IMR-90 (cell line): Measurements from ENCODE around the gene ATP5PO. TPM values are rescaled to one million over a fixed set of nuclear protein-coding genes. Genes with fewer than 3 reads are reported as not detected.

ENCODE experiments used
- ATAC-seq: fragments of 200-7000 bp; cut with Tn5 transposase; 2 replicates; pipeline ENCODE4 v1.9.1; 2020; ENCODE audit warnings: low read depth, mild to moderate bottlenecking, moderate library complexity
- BruUV-seq: library from RNA; stranded (reverse); fragments of 400-500 nt; replicated peaks from 2 replicates; lab custom pipeline; 2021; lab: Mats Ljungman, UMichigan
- CTCF ChIA-PET: fragments of 300-600 bp; formaldehyde crosslinking; extraction: SDS; loops from one replicate; lab custom pipeline; 2021; ENCODE audit warnings: antibody characterized with exemption; lab: Yijun Ruan, JAX
- POLR2A ChIA-PET: fragments of 300-600 bp; sonication (Branson Sonifier 250); formaldehyde crosslinking; loops from one replicate; lab custom pipeline; 2022; ENCODE audit warnings: antibody characterized with exemption; ENCODE audit not compliant: unreplicated experiment; lab: Charles Lee
- DNase-seq: peaks from one replicate; pipeline ENCODE4 v3.0.0; 2013
- H2AFZ ChIP-seq: replicated peaks from 2 replicates; pipeline ENCODE3; 2013; ENCODE audit warnings: low read length, mild to moderate bottlenecking; ENCODE audit not compliant: poor library complexity
- H2AK5ac ChIP-seq: 2 replicates; pipeline ENCODE4 v1.6.1; 2013; ENCODE audit warnings: low read depth, low read length, inconsistent platforms
- H2AK9ac ChIP-seq: replicated peaks from 2 replicates; pipeline ENCODE3; 2013; ENCODE audit warnings: mild to moderate bottlenecking, low read depth, low read length, moderate library complexity; ENCODE audit not compliant: poor library complexity
- H2BK120ac ChIP-seq: 2 replicates; pipeline ENCODE4 v1.6.1; 2013; ENCODE audit warnings: low read depth, low read length, inconsistent platforms
- H2BK15ac ChIP-seq: 3 replicates; pipeline ENCODE4 v1.6.1; 2013; ENCODE audit warnings: low read depth, low read length, inconsistent platforms
- H2BK20ac ChIP-seq: 2 replicates; pipeline ENCODE4 v1.6.1; 2013; ENCODE audit warnings: low read depth, mild to moderate bottlenecking, inconsistent platforms, low read length, moderate library complexity
- H2BK5ac ChIP-seq: 2 replicates; pipeline ENCODE4 v1.6.1; 2013; ENCODE audit warnings: mild to moderate bottlenecking, low read depth, low read length, inconsistent platforms; ENCODE audit not compliant: poor library complexity, severe bottlenecking
- H3K14ac ChIP-seq: replicated peaks from 2 replicates; pipeline ENCODE4 v1.6.1; 2013; ENCODE audit warnings: low read depth, low read length, inconsistent platforms
- H3K18ac ChIP-seq: 2 replicates; pipeline ENCODE4 v1.6.1; 2013; ENCODE audit warnings: low read depth, low read length, control low read depth
- H3K23ac ChIP-seq: 2 replicates; pipeline ENCODE4 v1.6.1; 2013; ENCODE audit warnings: low read depth, low read length, inconsistent platforms
- H3K27ac ChIP-seq: 2 replicates; pipeline ENCODE4 v1.5.1; 2013; ENCODE audit warnings: mild to moderate bottlenecking, control low read depth, low read length; ENCODE audit not compliant: insufficient read depth
- H3K27me3 ChIP-seq: 2 replicates; pipeline ENCODE4 v1.6.1; 2013; ENCODE audit warnings: low read length; ENCODE audit not compliant: control insufficient read depth, insufficient read depth
- H3K36me3 ChIP-seq: 2 replicates; pipeline ENCODE4 v1.6.1; 2013; ENCODE audit warnings: low read length, mixed read lengths; ENCODE audit not compliant: control insufficient read depth, insufficient read depth
- H3K4ac ChIP-seq: 2 replicates; pipeline ENCODE4 v1.6.1; 2013; ENCODE audit warnings: low read depth, low read length, inconsistent platforms
- H3K4me1 ChIP-seq: 2 replicates; pipeline ENCODE4 v1.6.1; 2013; ENCODE audit warnings: low read length, mixed read lengths; ENCODE audit not compliant: control insufficient read depth, insufficient read depth
- H3K4me2 ChIP-seq: 2 replicates; pipeline ENCODE4 v1.6.1; 2013; ENCODE audit warnings: low read depth, mild to moderate bottlenecking, control low read depth, low read length, moderate library complexity
- H3K4me3 ChIP-seq: 2 replicates; pipeline ENCODE4 v1.5.1; 2013; ENCODE audit warnings: low read depth, mild to moderate bottlenecking, control low read depth, low read length, moderate library complexity; ENCODE audit not compliant: insufficient read depth
- H3K56ac ChIP-seq: 2 replicates; pipeline ENCODE4 v1.6.1; 2013; ENCODE audit warnings: low read length, inconsistent platforms; ENCODE audit not compliant: insufficient read depth; ENCODE audit errors: extremely low read depth
- H3K79me1 ChIP-seq, 2 experiments: 2 replicates each; pipeline ENCODE4 v1.6.1; 2013; ENCODE audit warnings: low read length in 2 of 2, inconsistent platforms in 1 of 2, low read depth in 1 of 2
- H3K9ac ChIP-seq: 2 replicates; pipeline ENCODE4 v1.6.1; 2013; ENCODE audit warnings: low read depth, low read length, control low read depth
- H3K9me1 ChIP-seq: 2 replicates; pipeline ENCODE4 v1.6.1; 2013; ENCODE audit warnings: low read length, inconsistent platforms; ENCODE audit not compliant: insufficient read depth
- H3K9me3 ChIP-seq: 2 replicates; pipeline ENCODE4 v1.6.1; 2013; ENCODE audit warnings: low read length; ENCODE audit not compliant: control insufficient read depth, insufficient read depth
- H4K20me1 ChIP-seq: 2 replicates; pipeline ENCODE4 v1.6.1; 2013; ENCODE audit warnings: low read length, inconsistent platforms; ENCODE audit not compliant: insufficient read depth
- H4K5ac ChIP-seq: 2 replicates; pipeline ENCODE4 v1.6.1; 2013; ENCODE audit warnings: mild to moderate bottlenecking, low read depth, low read length, control low read depth
- H4K8ac ChIP-seq, 2 experiments: 2 replicates each; pipeline ENCODE4 v1.6.1; 2013; ENCODE audit warnings: low read depth in 2 of 2, low read length in 2 of 2, control low read depth in 1 of 2, inconsistent platforms in 1 of 2
- H4K91ac ChIP-seq: 2 replicates; pipeline ENCODE4 v1.6.1; 2013; ENCODE audit warnings: low read depth, low read length, inconsistent platforms; ENCODE audit not compliant: insufficient read depth
- CEBPB ChIP-seq: IDR thresholded peaks from 2 replicates; pipeline ENCODE4 v1.6.1; 2012; ENCODE audit warnings: low read depth, low read length, improper control_type of control experiment
- POLR2A ChIP-seq: IDR thresholded peaks from 2 replicates; pipeline ENCODE4 v1.6.1; 2012; ENCODE audit warnings: mild to moderate bottlenecking, low read depth, low read length
- RFX5 ChIP-seq: IDR thresholded peaks from 2 replicates; pipeline ENCODE4 v1.8.0; 2012; ENCODE audit warnings: low read depth, mild to moderate bottlenecking, low read length, moderate library complexity
- WGBS, 2 experiments: methylation state at CpG; one replicate each; pipeline versions ENCODE4 v1.1.5 to v1.1.7; 2013; ENCODE audit warnings: missing lambda C conversion rate in 2 of 2; ENCODE audit not compliant: insufficient read length in 1 of 2; ENCODE audit errors: extremely low coverage in 2 of 2; 5-methylcytosine and 5-hydroxymethylcytosine counted together
- dilution Hi-C: fragments of 300-500 bp; cut with HindIII; formaldehyde crosslinking; loops from one replicate; pipeline ENCODE4 v1.14.3; 2018; ENCODE audit warnings: low sequenced_read_pairs; ENCODE audit not compliant: unreplicated experiment
- in situ Hi-C: fragments of 300-500 bp; cut with MboI; formaldehyde crosslinking; loops from 3 replicates; pipeline ENCODE4 v1.14.3; 2019; ENCODE audit warnings: low sequenced_read_pairs, inconsistent platforms, mixed read lengths
- intact Hi-C: fragments of 100-400 bp; cut with micrococcal nuclease; formaldehyde crosslinking; loops from 2 replicates; pipeline ENCODE4 v1.10.0; 2022
- polyA plus RNA-seq, 3 experiments: library from polyadenylated mRNA; depleted of rRNA; stranded (reverse); fragments of >200 nt; gene quantifications; 2 replicates each; pipeline ENCODE4 v1.2.3, GENCODE V29; 2012; ENCODE audit warnings: low replicate concordance in 1 of 3
- total RNA-seq: library from RNA; depleted of rRNA; stranded (reverse); fragments of >200 nt; gene quantifications from 2 replicates; pipeline ENCODE4 v1.2.3, GENCODE V29; 2012

The ATP5PO gene
- total and polyA plus RNA-seq, 2 of the 4 experiments (the other 2 are of a cell fraction): 237 to 250 TPM

- POLR2A ChIA-PET: no interaction called here
- CTCF ChIA-PET: no interaction called here
- no peak overlapping the region for H3K4ac ChIP-seq
- H4K5ac ChIP-seq: no peak overlapping the region
- TF ChIP-seq CEBPB (0 out of 2 replicates have a peak, but pooled peaks have one; percentile 2), RFX5 (no peak), POLR2A (no peak)
- H3K56ac ChIP-seq: no peak overlapping the region
- H2AK5ac ChIP-seq: no peak overlapping the region
- H2AFZ ChIP-seq: no peak overlapping the region
- in situ Hi-C loops (no loop called here), dilution Hi-C loops (no loop called here), intact Hi-C loops (no loop called here)
- peak overlapping the region in 1 of 2 experiments; percentile 87; a peak in 1 of 4 replicates for H4K8ac ChIP-seq
- BruUV-seq: no TSS peak
- H4K91ac ChIP-seq: no peak overlapping the region
- no peak overlapping the region for H2BK15ac ChIP-seq
- H3K9ac ChIP-seq: no peak overlapping the region
- no peak overlapping the region for H2AK9ac ChIP-seq
- H4K20me1 ChIP-seq: no peaks in the 10 kb centered on the region
- no peak overlapping the region for H3K23ac ChIP-seq
- H3K9me1 ChIP-seq: peaks cover 4% of the 10 kb centered on the region; the same call in 1 of the 2 replicates
- no peak overlapping the region for H2BK5ac ChIP-seq
- H3K79me1 ChIP-seq: no peaks in the 10 kb centered on the region
- no peaks in the 10 kb centered on the region for H3K27me3 ChIP-seq
- peaks cover 6% of the 10 kb centered on the region for H3K4me1 ChIP-seq
- ATAC-seq (no peak), DNase-seq (no peak)
- H3K14ac ChIP-seq: no peak overlapping the region
- H3K4me2 ChIP-seq: no peak overlapping the region
- H2BK120ac ChIP-seq: no peak overlapping the region
- no peak overlapping the region for H3K4me3 ChIP-seq
- H3K18ac ChIP-seq: no peak overlapping the region
- no peak overlapping the region for H3K27ac ChIP-seq
- no peaks in the 10 kb centered on the region for H3K9me3 ChIP-seq
- H2BK20ac ChIP-seq: no peak overlapping the region
- H3K36me3 ChIP-seq: no peaks in the 10 kb centered on the region
- WGBS, 2 experiments: no CpG with 5 or more reads among the region's 5 CpGs
Observed at GRCh38 chr21:33932731-33933130, 17.1 kb upstream of the ATP5PO start.
